Smooth muscle cell (in vitro differentiated cells): Measurements from ENCODE around the gene ADGRE2. TPM values are rescaled to one million over a fixed set of nuclear protein-coding genes. Genes with fewer than 3 reads are reported as not detected.

Experiments
- DNase-seq: peaks from one replicate; lab custom pipeline; 2025; ENCODE audit not compliant: unreplicated experiment; lab: John Stamatoyannopoulos, UW
- H2AFZ ChIP-seq: fragments of 200-600 bp; sonication (generic); 2 replicates; pipeline ENCODE4 v1.6.0; 2016; ENCODE audit warnings: antibody characterized with exemption, low read depth, mild to moderate bottlenecking
- H3F3A ChIP-seq: fragments of 200-600 bp; sonication (generic); 2 replicates; pipeline ENCODE4 v1.6.0; 2017; ENCODE audit warnings: antibody characterized with exemption, low read depth
- H3K27ac ChIP-seq: fragments of 200-600 bp; sonication (generic); 2 replicates; pipeline ENCODE4 v1.5.1; 2016; ENCODE audit warnings: low read depth, mild to moderate bottlenecking
- H3K27me3 ChIP-seq: fragments of 200-600 bp; sonication (generic); 2 replicates; pipeline ENCODE4 v1.6.1; 2016; ENCODE audit warnings: low read depth, mild to moderate bottlenecking
- H3K36me3 ChIP-seq: fragments of 200-600 bp; sonication (generic); 2 replicates; pipeline ENCODE4 v1.5.1; 2016; ENCODE audit warnings: low read depth
- H3K4me1 ChIP-seq: fragments of 200-600 bp; sonication (generic); 2 replicates; pipeline ENCODE4 v1.5.1; 2016; ENCODE audit warnings: low read depth
- H3K4me2 ChIP-seq: fragments of 200-600 bp; sonication (generic); 2 replicates; pipeline ENCODE4 v1.6.0; 2016; ENCODE audit warnings: mild to moderate bottlenecking
- H3K4me3 ChIP-seq: fragments of 200-600 bp; sonication (generic); 2 replicates; pipeline ENCODE4 v1.5.1; 2016; ENCODE audit warnings: mild to moderate bottlenecking
- H3K79me2 ChIP-seq: fragments of 200-600 bp; sonication (generic); 2 replicates; pipeline ENCODE4 v1.6.0; 2016; ENCODE audit warnings: low read depth, mild to moderate bottlenecking
- H3K9ac ChIP-seq: fragments of 200-600 bp; sonication (generic); 2 replicates; pipeline ENCODE4 v1.6.0; 2016; ENCODE audit warnings: low read depth
- H3K9me3 ChIP-seq: fragments of 200-600 bp; sonication (generic); replicated peaks from 2 replicates; pipeline ENCODE4 v1.5.1; 2016; ENCODE audit warnings: low read depth
- H4K20me1 ChIP-seq: fragments of 200-600 bp; sonication (generic); 2 replicates; pipeline ENCODE4 v1.6.0; 2016; ENCODE audit warnings: low read depth
- CTCF ChIP-seq: fragments of 200-600 bp; sonication (generic); IDR thresholded peaks from 2 replicates; pipeline ENCODE4 v1.5.1; 2017; ENCODE audit warnings: borderline replicate concordance, mild to moderate bottlenecking, antibody characterized with exemption; ENCODE audit not compliant: insufficient read depth, poor library complexity, severe bottlenecking
- WGBS: methylation state at CpG from one replicate; pipeline ENCODE4 v1.1.7; 2016; ENCODE audit warnings: low lambda C conversion rate; 5-methylcytosine and 5-hydroxymethylcytosine counted together
- polyA plus RNA-seq: library from polyadenylated mRNA; unstranded; fragments of >200 nt; fragmentation: Nextera tagmentation; extraction: Ambion mirVana; gene quantifications from 2 replicates; pipeline ENCODE4 v1.2.1, GENCODE V29; 2016
- total RNA-seq: library from RNA; depleted of rRNA; stranded (reverse); fragments of >200 nt; gene quantifications from 2 replicates; pipeline ENCODE4 v1.2.3, GENCODE V29; 2014

The ADGRE2 gene
- total and polyA plus RNA-seq, 2 experiments from 2014 or later, result 2.0 to 3.6 TPM

- Histone ChIP-seq H3K4me2 (no peak overlapping the region), H3K4me1 (no peaks in the 10 kb centered on the region), H4K20me1 (no peaks in the 10 kb centered on the region), H3F3A (no peaks in the 10 kb centered on the region), H3K79me2 (no peaks in the 10 kb centered on the region), H3K9me3 (peaks cover 66% of the 10 kb centered on the region), H3K36me3 (peaks cover 77% of the 10 kb centered on the region), H3K27ac (no peak overlapping the region), H3K27me3 (no peaks in the 10 kb centered on the region), H3K4me3 (no peak overlapping the region), H3K9ac (no peak overlapping the region), H2AFZ (no peak overlapping the region)
- 98% methylated on average over 3 of the region's 3 CpGs for WGBS
- no peak for DNase-seq
- no peak for TF ChIP-seq CTCF
Measured at GRCh38 chr19:14719162-14719561, 59.2 kb downstream of the ADGRE2 start.

GRCh38 chr19:14718522-14719116 lies 59.7 kb downstream of the ADGRE2 start:
- Histone ChIP-seq H3K9ac (no peak overlapping the region), H3K4me3 (no peak overlapping the region), H3K27me3 (no peaks in the 10 kb centered on the region), H3K4me1 (no peaks in the 10 kb centered on the region), H4K20me1 (no peaks in the 10 kb centered on the region), H3K27ac (no peak overlapping the region), H3F3A (no peaks in the 10 kb centered on the region), H3K36me3 (peaks cover 77% of the 10 kb centered on the region), H3K79me2 (no peaks in the 10 kb centered on the region), H2AFZ (no peak overlapping the region), H3K4me2 (no peak overlapping the region), H3K9me3 (peaks cover 66% of the 10 kb centered on the region)
- DNase-seq, result no peak
- no peak for TF ChIP-seq CTCF
- WGBS, result 93% methylated on average over 18 of the region's 18 CpGs

- Histone ChIP-seq H3K4me1 (no peaks in the 10 kb centered on the region), H4K20me1 (no peaks in the 10 kb centered on the region), H3K27ac (no peak overlapping the region), H3K4me3 (no peak overlapping the region), H3K27me3 (no peaks in the 10 kb centered on the region), H3K36me3 (peaks cover 65% of the 10 kb centered on the region), H3K79me2 (no peaks in the 10 kb centered on the region), H3K4me2 (no peak overlapping the region), H3K9ac (no peak overlapping the region), H3K9me3 (peaks cover 56% of the 10 kb centered on the region), H2AFZ (no peak overlapping the region), H3F3A (no peaks in the 10 kb centered on the region)
- over 99% methylated on average over 4 of the region's 4 CpGs for WGBS
- no peak for TF ChIP-seq CTCF
- no peak for DNase-seq
Measured at GRCh38 chr19:14715841-14716240, 62.5 kb downstream of the ADGRE2 start.

GRCh38 chr19:14704450-14704849 lies 73.9 kb downstream of the ADGRE2 start:
- WGBS, result 97% methylated on average over 6 of the region's 6 CpGs
- H3K36me3 ChIP-seq, result peaks cover 18% of the 10 kb centered on the region
- H3K27ac ChIP-seq, result no peak overlapping the region
- H3K27me3 ChIP-seq, result no peaks in the 10 kb centered on the region
- H3K4me3 ChIP-seq, result no peak overlapping the region
- no peaks in the 10 kb centered on the region for H4K20me1 ChIP-seq
- no peak for TF ChIP-seq CTCF
- H3K4me1 ChIP-seq, result no peaks in the 10 kb centered on the region
- H3F3A ChIP-seq, result no peaks in the 10 kb centered on the region
- H2AFZ ChIP-seq, result no peak overlapping the region
- no peaks in the 10 kb centered on the region for H3K9me3 ChIP-seq
- no peak overlapping the region for H3K9ac ChIP-seq
- H3K79me2 ChIP-seq, result no peaks in the 10 kb centered on the region
- no peak for DNase-seq
- no peak overlapping the region for H3K4me2 ChIP-seq
